ENCODE results near the gene DHRS7. TPM values are rescaled to one million over a fixed set of nuclear protein-coding genes. Genes with fewer than 3 reads are reported as not detected.

Gene DHRS7
- total and polyA plus RNA-seq, 10 of the 15 experiments (the other 5 are each of a cell fraction or from before 2014, with no cell fraction given) = 55.0 to 99.8 (median 62.2) TPM

GRCh38 chr14:60206249-60206670, 41.1 kb upstream of the DHRS7 start (continued):
- TF ChIP-seq E2F8 (IDR thresholded peaks at IDR 0.05; ENCODE audit: low read depth, partially characterized antibody) = no peak
- no peak for TF ChIP-seq HDAC6 (IDR thresholded peaks at IDR 0.05; ENCODE audit: unreplicated experiment)
- TF ChIP-seq IRF3 (IDR thresholded peaks at IDR 0.05) = no peak
- TF ChIP-seq RCOR1 (conservative IDR thresholded peaks at IDR 0.05; ENCODE audit: low read depth, low read length) = no peak
- no peak for TF ChIP-seq YY1 (IDR thresholded peaks at IDR 0.05; ENCODE audit: low read depth, low read length)
- no peak for TF ChIP-seq ZNF207 (IDR thresholded peaks at IDR 0.05; ENCODE audit: borderline replicate concordance)
- TF ChIP-seq TAF1 (IDR thresholded peaks at IDR 0.05; ENCODE audit: borderline replicate concordance, low read depth, low read length) = no peak
- TF ChIP-seq ZBTB40 (IDR thresholded peaks at IDR 0.05; ENCODE audit: borderline replicate concordance) = no peak
- TF ChIP-seq BCL11A (IDR thresholded peaks at IDR 0.05; ENCODE audit: low read depth, low read length) = peak; percentile 11; the same call in 1 of the 2 replicates
- peak; percentile 66 for TF ChIP-seq TCF7 (IDR thresholded peaks at IDR 0.05; ENCODE audit: borderline replicate concordance)
- no peak for TF ChIP-seq E2F4 (IDR thresholded peaks at IDR 0.05; ENCODE audit: low read depth, low read length)
- no peak for TF ChIP-seq ZBTB33 (IDR thresholded peaks at IDR 0.05)
- 0 out of 4 replicates have a peak, but pooled peaks of 1 of the 2 experiments have one; percentile 15 for TF ChIP-seq BHLHE40 (IDR thresholded peaks at IDR 0.05; ENCODE audit: borderline replicate concordance in 1 of 2, low read depth in 2 of 2, low read length in 1 of 2)
- TF ChIP-seq RUNX3 (IDR thresholded peaks at IDR 0.05; ENCODE audit: low read length) = peak; percentile 18; the same call in 1 of the 2 replicates
- peak; percentile 58; the same call in 1 of the 2 replicates for TF ChIP-seq FOXM1 (IDR thresholded peaks at IDR 0.05; ENCODE audit: low read depth, low read length)
- no peak for TF ChIP-seq IRF5 (IDR thresholded peaks at IDR 0.05; ENCODE audit: borderline replicate concordance)
- TF ChIP-seq RELA (IDR thresholded peaks at IDR 0.05; ENCODE audit: borderline replicate concordance, partially characterized antibody) = no peak
- TF ChIP-seq POU2F2 (IDR thresholded peaks at IDR 0.05; ENCODE audit: borderline replicate concordance, low read depth, low read length) = no peak

Measured in GM12878 (cell line).